Left renal cortex interstitium (tissue), 4 donors: ENCODE results near the gene SLC23A3. TPM values are rescaled to one million over a fixed set of nuclear protein-coding genes. Genes with fewer than 3 reads are reported as not detected.
A peak's percentile ranks its signal among the peaks of the same experiment; 100 is the strongest.
"Not testable (repeated sequence)": the region's sequence is repeated elsewhere in the genome, so short reads cannot be mapped to it uniquely, and the experiment has no call there.

Experiments used
- DNase-seq, 4 donors: peaks; one replicate each; pipeline ENCODE4 v3.0.0-alpha.2; 2013; ENCODE audit warnings: low read depth in 4 of 4, low spot score in 2 of 4, missing footprints in 1 of 4
- polyA plus RNA-seq, 4 donors: library from polyadenylated mRNA; unstranded; fragments of 120-200 nt; gene quantifications; one replicate each; pipeline ENCODE4 v1.2.1, GENCODE V29; 2013; ENCODE audit not compliant: insufficient read length in 4 of 4

SLC23A3 gene
- polyA plus RNA-seq, 4 donors: 10.8 to 30.1 (median 20.6) TPM

GRCh38 chr2:219205165-219205538 lies 35.3 kb upstream of the SLC23A3 start:
- no peak for DNase-seq

- DNase-seq: no peak
Measured at GRCh38 chr2:219204425-219205164, 34.8 kb upstream of the SLC23A3 start.

GRCh38 chr2:219201331-219201730 lies 31.5 kb upstream of the SLC23A3 start:
- DNase-seq: not testable (repeated sequence)

- DNase-seq: not testable (repeated sequence)
Measured at GRCh38 chr2:219200502-219201326, 30.9 kb upstream of the SLC23A3 start.

- DNase-seq: no peak
Measured at GRCh38 chr2:219199470-219200211, 29.8 kb upstream of the SLC23A3 start.

GRCh38 chr2:219198974-219199373 lies 29.1 kb upstream of the SLC23A3 start:
- no peak for DNase-seq

GRCh38 chr2:219197388-219197787 lies 27.6 kb upstream of the SLC23A3 start:
- no peak for DNase-seq

GRCh38 chr2:219186754-219187456 lies 17.1 kb upstream of the SLC23A3 start:
- no peak for DNase-seq

- no peak for DNase-seq
Measured at GRCh38 chr2:219184121-219184520, 14.3 kb upstream of the SLC23A3 start.

- no peak for DNase-seq
Measured at GRCh38 chr2:219183151-219183772, 13.4 kb upstream of the SLC23A3 start.

GRCh38 chr2:219182331-219183150 lies 12.7 kb upstream of the SLC23A3 start:
- DNase-seq: no peak

- no peak for DNase-seq
Measured at GRCh38 chr2:219181531-219181930, 11.7 kb upstream of the SLC23A3 start.

- no peak for DNase-seq
Measured at GRCh38 chr2:219180961-219181360, 11.1 kb upstream of the SLC23A3 start.

GRCh38 chr2:219179601-219180465 lies 10.0 kb upstream of the SLC23A3 start:
- DNase-seq: no peak

GRCh38 chr2:219178377-219179175 lies 8.7 kb upstream of the SLC23A3 start:
- DNase-seq: peak in 2 of 4 donors; percentile 7 to 8

GRCh38 chr2:219177552-219178376 lies 7.9 kb upstream of the SLC23A3 start, which contains the start of gene RETREG2:
TSS of gene RETREG2 (plus strand) at chr2:219178275. CDS start at chr2:219178353, 78 bp downstream.
- DNase-seq: peak in 3 of 4 donors; percentile 55 to 92 (median 81)
